A673 (cell line): Measurements from ENCODE around the gene GPLD1.

Experiments used
- CTCF ChIP-seq: fragments of 300-800, 200-600 bp; sonication (generic); conservative IDR thresholded peaks from 2 replicates; pipeline ENCODE4 v1.5.1; 2017; ENCODE audit warnings: low read depth, mild to moderate bottlenecking, antibody characterized with exemption, low read length, moderate library complexity, mixed read lengths
- EZH2 ChIP-seq: fragments of 200-600 bp; sonication (generic); IDR thresholded peaks from 2 replicates; pipeline ENCODE4 v1.6.1; 2017; ENCODE audit warnings: borderline replicate concordance, low read depth, mild to moderate bottlenecking, mixed read lengths, antibody characterized with exemption, low read length; ENCODE audit not compliant: poor library complexity, severe bottlenecking

GRCh38 chr6:24448396-24448795, 41.0 kb downstream of the GPLD1 start:
- TF ChIP-seq CTCF: no peak
- TF ChIP-seq EZH2: no peak
